NOMO-1 treated with dmso at 0.1 percent for 144 hours (cell line): ENCODE data around the gene DIAPH3.

Experiments used
- DNase-seq: peaks from one replicate; lab custom pipeline; 2025; ENCODE audit not compliant: unreplicated experiment; lab: John Stamatoyannopoulos, UW

The DIAPH3 gene

DNA sequence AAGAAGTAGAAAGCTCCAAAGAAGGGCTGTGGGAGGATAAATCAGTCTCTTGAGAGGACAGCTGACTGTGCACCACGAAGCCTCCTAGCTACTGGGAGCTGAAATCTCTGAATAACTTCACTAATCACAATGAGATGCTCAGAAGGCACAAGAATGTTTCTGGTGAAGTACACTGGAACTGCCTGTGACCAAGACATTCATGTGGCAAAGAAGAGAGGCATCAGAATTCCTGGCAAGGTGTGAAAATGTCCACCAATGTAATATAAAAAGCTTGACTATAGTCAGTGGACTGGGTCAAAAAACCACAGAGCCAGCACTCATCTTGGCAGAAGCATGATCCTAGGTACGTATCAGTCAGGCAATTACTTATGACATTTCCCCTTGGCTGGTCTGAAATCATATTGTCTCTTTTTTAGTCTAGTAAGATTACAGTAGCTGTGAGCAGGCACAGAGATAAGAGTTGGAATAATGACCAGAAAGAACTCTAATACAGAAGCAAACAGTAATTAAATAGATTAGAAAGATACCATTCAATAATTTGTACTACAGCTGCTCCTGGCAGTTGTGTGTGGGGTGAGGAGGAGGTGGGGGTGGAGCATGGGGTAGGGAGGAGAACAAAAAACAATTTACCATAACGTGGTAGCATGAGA, 434.7 kb downstream of the DIAPH3 start:
- DNase-seq: no peak

DNA sequence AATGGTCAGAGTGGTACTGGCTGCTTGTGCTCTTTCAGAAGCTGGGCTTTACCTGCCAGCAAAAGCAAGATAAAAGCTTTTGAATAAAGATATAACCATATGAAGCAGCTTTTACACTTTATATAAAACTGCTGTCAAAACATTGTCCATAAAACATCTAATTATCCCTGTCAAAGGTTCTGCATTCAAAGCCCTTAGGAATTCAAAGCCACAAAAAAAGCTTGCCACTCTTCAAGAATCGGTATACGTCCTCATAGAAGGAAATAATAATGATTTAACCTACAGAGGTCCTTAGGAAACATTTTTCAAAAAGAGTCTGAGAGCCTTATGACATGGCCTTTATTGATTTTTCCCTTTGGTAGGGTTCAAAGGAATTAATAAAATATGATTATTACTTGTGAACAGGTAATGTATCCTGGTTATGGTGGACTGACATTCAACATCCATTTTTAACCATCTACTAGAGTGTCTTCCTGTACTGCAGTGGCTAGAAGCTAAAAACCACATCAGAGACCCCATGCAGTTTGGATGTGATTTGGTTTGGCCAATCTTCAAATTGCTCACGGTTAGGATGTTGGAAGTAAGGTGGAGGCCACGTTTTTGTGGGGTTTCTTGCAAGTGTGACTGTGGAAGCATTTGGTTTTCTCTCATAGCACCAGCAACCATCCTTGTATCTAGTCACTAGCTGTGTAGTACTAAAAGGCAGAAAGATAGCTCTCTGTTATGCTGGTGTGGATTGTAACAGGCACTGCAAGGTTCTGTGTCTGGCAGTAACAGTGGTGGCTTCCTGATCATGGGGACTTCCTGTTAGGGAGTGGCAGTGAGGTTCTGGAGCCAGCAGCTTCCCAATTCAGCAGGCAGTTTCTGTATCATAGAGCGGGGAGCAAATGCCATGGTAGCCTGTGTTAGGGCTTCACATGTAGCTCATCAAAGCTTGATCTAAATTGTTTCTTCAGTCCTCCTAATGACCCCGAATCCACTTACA, 441.5 kb downstream of the DIAPH3 start:
- no peak for DNase-seq

DNA sequence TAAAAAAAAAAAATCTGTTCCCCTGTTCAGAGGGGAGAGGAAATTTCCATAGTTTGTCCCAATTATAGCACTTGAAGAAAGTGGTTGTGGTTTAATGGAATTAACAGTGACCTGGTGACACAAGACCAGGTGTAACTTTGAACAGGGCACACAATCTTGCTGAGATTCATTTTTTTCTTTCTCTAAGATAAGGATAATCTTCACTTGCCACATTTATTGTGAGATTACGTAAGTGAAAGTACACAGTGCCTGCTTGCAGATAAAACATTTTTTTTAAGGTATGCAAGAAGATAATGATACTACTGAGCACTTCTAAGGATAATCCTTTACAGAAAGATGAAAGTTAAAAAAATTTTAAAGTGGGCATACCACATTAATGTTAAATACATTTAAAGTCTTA, 448.1 kb downstream of the DIAPH3 start:
- no peak for DNase-seq

DNA sequence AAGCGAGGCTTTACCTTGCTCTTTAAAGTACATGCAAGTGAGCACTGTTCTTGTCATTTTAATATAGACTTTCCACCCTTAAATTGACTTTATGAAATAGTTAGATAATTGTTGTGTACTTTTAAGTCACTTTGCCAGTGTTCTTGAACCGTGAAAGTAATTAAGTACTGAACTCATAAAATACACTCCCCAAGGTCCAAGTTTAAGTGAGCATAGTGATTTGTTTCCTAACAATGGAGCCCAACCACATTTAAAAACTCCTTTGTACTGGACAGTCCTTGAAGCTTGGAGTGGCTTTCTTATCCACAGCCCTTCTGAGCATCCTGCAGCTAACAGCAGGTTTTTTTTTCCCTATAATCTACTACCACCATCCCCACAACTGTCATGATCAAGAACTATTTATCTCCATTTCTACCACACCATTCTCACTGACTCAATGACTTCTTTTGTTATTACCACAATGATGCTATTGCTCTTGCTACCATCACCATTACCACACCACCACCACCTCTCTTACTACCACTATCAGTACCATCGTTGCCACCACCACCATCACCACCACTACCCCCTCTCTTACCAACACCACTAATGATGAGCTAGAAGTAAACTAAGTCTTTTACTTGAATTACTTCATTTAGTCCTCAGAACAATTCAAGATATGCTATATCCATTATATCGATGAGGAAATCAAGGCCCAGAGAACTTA, 452.6 kb downstream of the DIAPH3 start:
- no peak for DNase-seq

DNA sequence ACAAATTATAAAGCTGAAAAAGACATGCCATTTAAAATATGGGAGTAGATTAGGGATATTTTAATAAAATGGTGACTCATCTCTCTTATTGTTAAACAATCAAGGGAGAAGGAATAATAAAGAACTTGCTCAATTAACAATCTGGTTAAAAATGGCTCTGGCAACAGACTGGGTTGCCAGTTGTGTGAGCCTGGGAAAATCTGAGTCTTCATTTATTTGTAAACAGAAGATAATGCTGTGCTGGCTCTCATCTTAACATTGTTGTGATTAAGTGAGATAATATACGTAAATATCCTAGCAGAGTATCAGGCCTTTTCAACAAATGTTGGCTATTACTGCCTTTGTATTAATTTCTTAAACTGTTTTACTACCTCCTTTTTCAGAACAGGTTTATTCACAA, 453.3 kb downstream of the DIAPH3 start:
- DNase-seq: no peak

DNA sequence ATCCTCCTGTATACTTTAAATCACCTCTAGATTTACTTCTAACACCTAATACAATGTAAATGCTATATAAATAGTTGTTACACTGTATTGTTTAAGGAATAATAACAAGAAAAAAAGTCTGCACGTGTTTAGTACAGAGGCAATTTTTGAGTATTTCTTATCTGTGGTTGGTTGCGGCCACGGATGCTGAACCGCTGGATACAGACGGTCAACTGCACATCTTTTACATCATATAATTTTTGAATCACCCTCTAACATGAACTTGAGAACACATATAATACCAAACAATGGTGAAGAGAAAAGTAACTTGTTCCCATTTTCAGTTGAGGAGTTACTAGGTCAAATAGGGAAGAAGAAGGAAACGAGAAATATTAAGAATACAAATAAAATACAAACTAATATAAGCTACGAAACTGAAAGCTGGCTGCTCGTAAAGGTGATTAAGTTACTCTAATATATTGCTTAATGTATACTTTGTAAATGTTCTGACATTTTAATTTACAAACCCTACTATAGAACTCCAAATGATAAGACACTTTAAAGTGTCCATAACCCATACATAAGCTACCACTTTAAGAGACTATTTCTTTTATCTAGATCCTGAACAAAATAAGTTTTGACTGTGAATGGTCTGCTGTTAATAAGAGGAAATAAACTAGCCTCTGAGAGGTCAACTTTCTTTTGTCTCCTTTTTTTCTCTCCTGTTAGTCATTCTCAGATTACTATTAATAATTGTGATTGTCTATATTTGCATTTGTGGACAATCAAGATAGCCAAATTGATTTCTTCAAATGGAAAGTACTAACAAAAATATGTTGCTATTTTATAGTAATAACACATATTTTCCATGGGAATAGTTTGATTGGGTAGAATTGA, 457.4 kb downstream of the DIAPH3 start:
- DNase-seq: no peak

DNA sequence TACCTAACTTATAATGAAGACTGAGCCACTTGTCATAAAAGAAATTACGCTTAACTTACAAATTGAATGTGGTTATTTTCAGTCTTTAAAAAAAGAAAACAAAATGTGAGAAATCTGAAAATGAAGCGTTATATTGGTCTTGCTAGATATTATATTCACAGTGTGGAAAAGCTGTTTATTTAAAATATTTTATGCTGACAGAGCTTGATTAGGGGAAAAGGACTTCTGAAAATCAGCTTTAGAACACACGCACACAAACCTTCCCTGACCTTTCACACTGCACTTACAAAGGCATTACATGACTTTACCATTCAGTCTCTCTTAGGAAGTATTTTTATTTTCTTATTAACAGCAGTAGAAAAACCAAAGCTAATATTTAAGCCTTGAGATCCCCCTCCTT, 461.5 kb downstream of the DIAPH3 start:
- no peak for DNase-seq

DNA sequence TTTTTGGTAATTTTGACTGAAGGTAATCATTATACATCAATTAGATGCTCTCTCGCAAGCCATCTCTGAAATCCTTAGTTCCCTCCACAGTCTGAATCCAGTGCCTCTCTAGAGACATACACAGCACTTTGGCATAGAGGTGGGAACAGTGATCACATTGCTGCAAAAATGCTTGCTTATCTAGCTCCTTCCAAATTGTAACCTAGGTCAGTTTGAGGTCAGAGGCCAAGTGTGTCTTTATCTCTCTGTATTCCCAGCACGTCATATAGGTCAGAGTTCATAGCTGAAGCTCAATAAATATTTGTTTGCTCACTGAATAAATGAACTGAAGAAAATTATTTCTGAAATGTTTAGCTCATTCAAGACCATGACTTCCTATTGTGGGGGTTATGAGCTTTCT, 462.5 kb downstream of the DIAPH3 start:
- no peak for DNase-seq

DNA sequence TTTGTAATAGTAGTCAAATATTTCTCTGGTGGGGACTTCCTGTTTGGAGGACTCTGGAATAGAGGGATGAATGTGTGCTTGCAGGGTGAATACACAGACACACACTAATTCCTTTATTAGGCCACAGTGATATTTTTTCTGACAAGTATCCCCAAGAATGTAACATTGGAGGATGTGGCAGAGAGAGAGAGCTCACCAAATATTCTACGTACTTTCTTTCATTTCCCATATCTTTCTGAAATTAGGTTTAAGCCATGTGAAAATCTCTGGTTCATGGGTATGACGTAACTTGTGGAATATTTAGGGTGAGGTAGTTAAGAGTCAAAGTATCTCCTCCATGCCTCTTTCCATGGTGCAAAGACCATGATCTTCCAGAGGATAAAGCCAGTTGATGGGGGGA, 463.4 kb downstream of the DIAPH3 start:
- DNase-seq: no peak

DNA sequence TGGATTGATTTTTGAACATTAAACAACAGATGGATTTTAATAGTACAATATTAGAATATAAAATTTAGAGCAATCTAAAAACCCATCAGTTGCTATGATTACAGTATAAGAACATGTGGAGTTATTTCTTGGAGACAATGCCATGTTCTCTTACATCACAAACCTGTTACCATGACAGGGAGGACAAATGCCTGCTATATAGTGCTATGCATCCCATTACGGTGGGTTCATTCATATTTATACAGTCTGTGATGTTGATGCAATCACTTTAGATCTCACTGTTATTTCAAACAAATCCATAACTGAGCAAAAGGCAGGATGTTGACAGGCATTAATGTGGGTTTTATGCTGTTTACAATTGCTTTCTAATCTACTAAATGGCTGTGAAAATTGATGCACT, 467.5 kb downstream of the DIAPH3 start:
- no peak for DNase-seq

DNA sequence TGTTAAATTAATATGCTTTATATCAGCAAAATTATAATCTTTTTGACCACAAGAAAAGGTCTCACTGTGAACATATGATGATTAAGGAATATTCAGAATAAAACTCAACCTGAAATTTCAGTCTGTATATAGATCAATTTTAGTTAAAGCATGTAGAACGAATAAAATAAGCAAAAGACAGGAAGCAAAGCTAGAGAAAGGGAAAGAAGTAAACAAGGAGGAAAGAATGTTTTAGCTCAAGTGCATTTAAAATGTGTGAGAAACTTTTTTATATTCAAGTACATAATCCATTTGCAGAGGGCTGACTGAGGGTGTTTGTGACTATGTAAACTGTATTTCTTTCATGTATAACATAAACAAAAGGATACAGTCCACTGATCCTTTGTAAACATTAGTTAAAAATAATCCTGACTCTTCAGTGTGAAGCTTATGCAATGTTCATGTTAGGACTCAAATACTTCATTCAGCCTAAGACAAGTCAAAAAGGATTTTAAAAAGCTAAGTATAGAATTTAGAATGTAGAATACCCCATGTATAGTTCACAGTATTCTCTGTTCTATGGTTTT, 472.1 kb downstream of the DIAPH3 start:
- DNase-seq: no peak

DNA sequence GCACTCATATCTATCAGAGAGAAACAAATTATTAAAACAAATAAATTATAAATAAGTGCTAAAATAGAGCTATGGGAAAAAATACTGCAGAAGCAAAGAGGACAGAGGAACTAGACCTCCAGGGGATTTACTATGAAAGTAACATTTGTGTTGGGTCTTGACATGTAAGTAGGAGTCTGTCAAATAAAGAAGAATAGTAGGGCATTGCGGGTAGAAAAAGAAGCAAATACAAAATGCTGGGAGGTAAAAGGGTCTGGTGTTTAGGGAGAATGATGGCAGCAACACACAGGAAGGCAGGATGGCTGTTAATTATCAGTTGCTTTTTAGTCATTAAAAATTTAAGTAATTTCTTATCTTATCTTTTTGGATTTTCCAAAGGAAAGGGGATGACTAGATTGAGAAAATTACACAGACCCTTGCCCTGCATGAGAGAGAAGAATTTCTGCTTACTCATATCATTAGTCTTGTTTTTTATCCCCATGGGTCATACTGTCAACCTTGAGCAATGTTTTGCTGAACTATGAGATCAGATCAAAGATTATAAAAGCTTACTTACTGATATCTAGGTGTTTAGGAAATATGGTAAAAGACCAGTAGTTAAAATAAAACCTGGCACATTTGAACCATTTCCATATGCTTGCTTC, 472.7 kb downstream of the DIAPH3 start:
- DNase-seq: no peak

DNA sequence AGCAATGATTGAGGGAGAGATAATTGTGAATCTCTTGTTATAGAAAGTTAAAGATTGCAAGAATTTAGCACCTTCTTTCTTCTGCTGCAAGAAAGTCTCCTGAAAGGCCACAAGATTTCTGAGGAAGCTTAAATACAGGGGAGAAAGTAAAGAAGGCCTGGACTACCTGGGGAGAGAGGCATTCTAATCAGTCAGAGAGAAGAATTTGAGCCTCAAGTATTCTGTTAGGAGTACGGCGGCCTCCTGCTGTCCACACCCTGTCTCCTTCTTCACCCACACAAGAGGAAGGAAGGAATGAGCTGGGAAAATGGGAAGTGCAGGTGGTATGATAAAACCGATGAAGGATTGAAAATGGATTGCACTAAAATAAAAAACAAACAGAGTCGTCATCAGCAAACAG, 474.7 kb downstream of the DIAPH3 start:
- DNase-seq: no peak

DNA sequence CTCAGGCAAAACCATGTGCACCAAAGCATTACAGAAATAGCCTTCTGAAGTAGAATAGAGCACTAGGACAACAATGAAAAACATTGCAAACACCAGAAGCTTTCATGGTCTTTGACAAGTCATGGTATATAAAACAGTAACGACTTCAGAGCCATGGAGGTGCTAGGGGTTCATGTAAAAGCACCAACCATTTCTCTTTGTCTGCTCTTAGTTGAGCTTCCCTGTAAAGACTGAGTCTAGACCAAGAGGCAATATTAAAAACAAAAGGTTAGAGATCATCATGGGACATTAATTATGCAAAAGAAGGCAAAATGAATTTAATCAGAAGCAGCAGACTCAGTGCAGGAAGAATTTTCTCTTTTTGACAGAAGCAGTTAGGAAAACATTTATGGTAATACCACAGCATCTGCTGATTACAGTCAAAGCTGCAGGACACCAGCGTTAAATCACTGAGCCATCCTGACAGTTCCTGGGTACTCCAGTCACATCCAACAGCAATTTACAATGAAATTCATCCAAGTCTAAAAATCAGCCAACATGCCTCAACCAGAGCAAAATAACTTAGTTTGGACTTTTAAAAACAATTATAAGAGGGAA, 476.8 kb downstream of the DIAPH3 start:
- no peak for DNase-seq

DNA sequence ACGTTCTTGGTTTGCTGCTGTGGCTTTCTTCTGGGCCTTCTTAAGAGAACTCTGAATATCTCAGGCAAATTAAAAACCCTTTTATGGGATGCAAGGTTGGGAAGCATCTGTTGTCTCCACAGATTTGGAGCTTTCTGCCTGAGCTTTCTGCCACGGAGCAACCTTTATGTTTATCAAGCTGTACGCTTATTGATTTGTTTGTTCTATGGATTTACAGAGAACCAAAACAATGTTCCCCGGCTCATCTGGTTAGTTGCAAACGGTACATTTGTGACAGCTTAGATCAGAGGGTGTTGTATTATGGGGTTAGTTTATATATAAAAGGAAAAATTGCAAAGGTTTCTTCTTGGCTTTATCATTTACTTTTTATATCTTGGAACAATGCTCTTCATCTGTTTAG, 479.6 kb downstream of the DIAPH3 start:
- DNase-seq: no peak

DNA sequence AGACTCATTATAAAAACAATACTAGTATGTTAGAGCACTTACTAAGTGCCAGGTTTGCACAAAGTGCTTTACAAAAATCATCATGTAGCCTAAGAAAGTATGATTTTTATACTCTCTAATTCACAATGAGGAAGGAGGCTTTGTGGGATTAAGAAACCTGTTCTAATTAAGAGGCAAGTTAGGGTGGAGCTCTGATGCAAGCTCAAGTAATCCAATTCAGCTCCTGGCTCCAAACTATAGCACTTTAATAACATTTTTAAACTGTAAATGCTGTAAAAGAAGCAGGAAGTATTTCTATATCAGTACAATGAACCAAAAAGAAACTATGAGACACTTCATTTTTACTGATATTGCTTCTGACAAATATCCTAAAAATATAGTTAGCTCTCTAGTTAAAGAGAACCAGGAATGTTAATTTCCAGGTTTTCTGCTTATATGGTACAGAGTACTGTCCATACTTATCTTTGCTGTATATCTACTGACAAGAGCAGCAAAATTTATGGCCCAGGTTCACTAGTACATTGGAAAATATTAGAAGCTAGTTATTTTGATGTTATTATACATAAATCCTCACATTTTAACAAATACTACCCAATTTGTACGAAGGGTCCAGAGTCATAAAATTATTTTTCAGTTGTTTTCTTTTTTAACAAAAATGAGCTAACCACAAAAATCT, 482.0 kb downstream of the DIAPH3 start:
- no peak for DNase-seq

DNA sequence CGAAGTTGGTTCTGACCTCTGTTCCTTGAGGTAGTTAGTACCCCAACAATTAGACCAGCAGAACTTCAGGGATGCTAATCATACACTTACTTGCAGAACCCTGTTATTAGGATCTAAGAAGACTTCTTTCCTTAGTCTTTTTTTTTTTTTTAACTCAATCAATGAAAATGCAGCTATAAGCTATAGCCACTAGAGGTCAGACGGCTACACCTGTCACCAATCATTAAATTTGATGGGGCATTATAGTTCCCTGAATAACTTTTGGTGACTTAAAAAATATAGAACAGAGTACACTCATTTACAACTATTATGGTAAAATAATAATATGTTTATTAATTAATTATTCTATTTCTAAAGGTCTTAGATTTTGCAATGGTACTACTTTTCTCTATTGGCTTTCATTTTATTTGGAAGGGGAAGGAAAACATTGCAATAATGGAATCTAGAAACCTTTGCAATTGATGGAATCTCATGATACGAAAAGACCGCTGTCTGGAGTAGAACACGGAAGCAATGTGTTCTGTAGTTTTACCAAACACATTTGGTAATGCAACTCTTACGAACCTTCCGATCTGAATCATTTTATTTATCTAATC, 483.2 kb downstream of the DIAPH3 start:
- no peak for DNase-seq

DNA sequence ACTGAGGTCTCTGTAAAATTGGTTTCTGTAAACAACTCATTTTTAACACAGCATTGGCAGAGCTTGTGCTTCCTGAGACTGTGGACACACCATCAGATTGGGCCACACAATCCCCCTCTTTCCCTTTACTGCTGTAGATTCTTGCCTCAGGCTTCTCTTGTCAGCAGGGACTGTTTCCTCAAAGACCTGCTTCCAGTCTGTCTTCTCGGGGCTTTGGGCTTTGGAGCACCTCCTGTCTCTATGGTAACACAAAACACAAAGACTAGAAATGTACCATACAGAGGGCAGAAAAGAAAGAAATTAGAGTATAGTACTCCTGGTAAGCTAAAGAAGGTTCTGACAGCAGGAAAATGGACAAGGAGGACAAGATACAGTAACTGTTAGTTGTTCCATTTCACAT, 484.5 kb downstream of the DIAPH3 start:
- DNase-seq: no peak
